Activated naive CD8-positive, alpha-beta T cell treated with anti-CD3 and anti-CD28 coated beads, Interleukin-2, amount 10 ng/mL, durations not matched to agents 7 days and 5 days (primary cell): Measurements from ENCODE around the gene HOXC5. TPM values are rescaled to one million over a fixed set of nuclear protein-coding genes. Genes with fewer than 3 reads are reported as not detected.
A peak's percentile ranks its signal among the peaks of the same experiment; 100 is the strongest.

Source experiments
- ATAC-seq: fragments of 150-1000 bp; cut with Tn5 transposase; one replicate; pipeline ENCODE4 v1.10.0; 2021; ENCODE audit warnings: low read depth, moderate library complexity
- POLR2A ChIA-PET: fragments of 350-600 bp; sonication (Branson Sonifier 250); formaldehyde crosslinking; loops from one replicate; lab custom pipeline; 2021; ENCODE audit warnings: antibody characterized with exemption; lab: Charles Lee
- DNase-seq: peaks from one replicate; pipeline ENCODE4 v3.0.0; 2021
- H3K27ac Mint-ChIP-seq: one replicate; pipeline ENCODE4 v1.8.0; 2022; ENCODE audit warnings: mild to moderate bottlenecking, mixed read lengths
- H3K27me3 Mint-ChIP-seq: one replicate; pipeline ENCODE4 v1.8.0; 2022; ENCODE audit warnings: mild to moderate bottlenecking, moderate library complexity, mixed read lengths
- H3K36me3 Mint-ChIP-seq: one replicate; pipeline ENCODE4 v1.8.0; 2021; ENCODE audit warnings: mild to moderate bottlenecking, mixed read lengths
- H3K4me1 Mint-ChIP-seq: one replicate; pipeline ENCODE4 v1.8.0; 2021; ENCODE audit warnings: mixed read lengths
- H3K4me3 Mint-ChIP-seq: one replicate; pipeline ENCODE4 v1.8.0; 2022; ENCODE audit warnings: mild to moderate bottlenecking, moderate library complexity, mixed read lengths
- H3K9me3 Mint-ChIP-seq: one replicate; pipeline ENCODE4 v1.8.0; 2021; ENCODE audit warnings: mixed read lengths
- total RNA-seq, 2 experiments: library from RNA; stranded (reverse); gene quantifications; one replicate each; pipeline ENCODE4 v1.2.3, GENCODE V29; 2021

Gene HOXC5
- total RNA-seq, 2 experiments from 2014 or later: not detected

DNA sequence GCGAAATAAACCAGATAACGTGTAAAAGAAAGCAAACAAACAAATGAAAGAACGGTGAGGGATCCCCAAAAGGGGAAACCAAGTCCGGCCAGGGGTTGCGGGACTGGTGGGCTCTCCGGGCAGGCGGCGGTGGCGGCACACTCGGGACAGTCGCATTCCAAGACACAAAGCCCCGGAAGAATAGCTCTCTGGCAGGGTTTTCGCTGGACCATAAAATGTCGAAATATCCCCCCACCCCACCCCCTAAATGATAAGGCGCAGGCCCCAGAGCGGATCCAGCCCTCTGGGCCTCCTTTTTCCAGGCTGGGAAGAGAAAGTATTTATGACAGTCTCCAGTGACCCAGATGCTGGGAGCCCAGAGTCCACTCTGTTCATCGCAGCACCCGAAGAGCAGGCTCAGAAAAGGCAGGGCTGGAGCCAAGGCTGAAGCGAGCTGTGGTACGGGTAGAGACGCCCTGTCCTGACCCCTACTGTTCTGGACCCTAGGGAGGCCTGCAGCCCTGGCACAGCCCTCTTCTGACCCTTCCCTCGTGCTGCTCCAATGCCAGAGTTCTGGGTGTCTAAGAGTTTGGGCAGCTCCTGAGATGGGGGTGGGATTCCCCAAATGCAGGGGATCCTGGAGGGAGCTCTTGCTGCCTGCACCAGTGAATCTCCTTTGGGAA lies 26.2 kb upstream of the HOXC5 start:
- DNase-seq (no peak), ATAC-seq (no peak)
- Mint-ChIP-seq H3K27me3 (peaks cover 95% of the 10 kb centered on the region), H3K27ac (no peak overlapping the region), H3K4me3 (peak overlapping the region; percentile 81), H3K36me3 (no peaks in the 10 kb centered on the region), H3K4me1 (peaks cover 15% of the 10 kb centered on the region), H3K9me3 (no peaks in the 10 kb centered on the region)
- POLR2A ChIA-PET: interaction anchor here (0.9 to 1.2 kb wide), 2 partner anchors 10 to 201 kb away, joined by 3 read pairs; no protein-coding TSS in a partner anchor

DNA sequence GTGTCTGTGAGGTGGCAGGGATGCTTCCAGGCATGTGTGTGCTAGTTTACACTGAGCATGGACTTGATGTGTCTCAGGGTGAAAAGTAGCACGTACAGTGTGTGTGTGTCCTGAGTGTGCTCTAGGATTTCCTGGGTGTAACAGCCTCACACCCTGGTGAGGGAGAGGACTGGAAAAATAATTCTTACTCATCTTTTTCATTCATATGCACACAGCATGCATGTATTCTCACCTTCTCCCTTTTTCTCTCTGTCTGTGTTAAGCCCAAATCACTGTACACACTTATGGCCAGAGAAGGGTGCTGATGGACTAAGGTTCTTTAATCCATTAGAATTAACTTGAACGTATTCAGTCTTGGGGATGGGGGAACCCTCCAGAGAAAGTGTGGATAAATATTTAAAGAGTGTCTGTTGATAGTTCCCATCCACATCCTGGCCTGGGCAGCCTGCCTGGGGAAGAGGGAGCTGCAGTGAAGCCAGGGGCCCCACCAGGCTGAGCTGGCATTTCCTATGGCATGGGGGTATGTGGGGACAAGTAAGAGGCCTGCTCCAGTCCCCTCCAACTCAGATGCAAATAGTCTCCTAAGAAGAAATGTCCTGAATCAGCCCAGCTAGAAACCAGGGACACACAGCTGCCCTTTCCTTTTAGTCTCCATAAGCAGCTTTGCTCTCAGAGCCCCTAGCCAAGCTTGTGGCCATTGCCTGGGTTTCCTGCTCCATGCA lies 25.2 kb upstream of the HOXC5 start:
- ATAC-seq: no peak
- Mint-ChIP-seq H3K27me3 (peaks cover 95% of the 10 kb centered on the region), H3K36me3 (no peaks in the 10 kb centered on the region), H3K27ac (no peak overlapping the region), H3K9me3 (no peaks in the 10 kb centered on the region), H3K4me1 (peaks cover 12% of the 10 kb centered on the region), H3K4me3 (no peak overlapping the region)
- POLR2A ChIA-PET: no interaction called here
- DNase-seq: no peak

- POLR2A ChIA-PET: no interaction called here
- DNase-seq (no peak), ATAC-seq (no peak)
- no peaks in the 10 kb centered on the region for H3K9me3 Mint-ChIP-seq
- no peaks in the 10 kb centered on the region for H3K36me3 Mint-ChIP-seq
- H3K27me3 Mint-ChIP-seq: peaks cover 95% of the 10 kb centered on the region
- H3K4me3 Mint-ChIP-seq: no peak overlapping the region
- peaks cover 12% of the 10 kb centered on the region for H3K4me1 Mint-ChIP-seq
- H3K27ac Mint-ChIP-seq: no peak overlapping the region
Measured at GRCh38 chr12:54008260-54008552, 24.6 kb upstream of the HOXC5 start.

DNA sequence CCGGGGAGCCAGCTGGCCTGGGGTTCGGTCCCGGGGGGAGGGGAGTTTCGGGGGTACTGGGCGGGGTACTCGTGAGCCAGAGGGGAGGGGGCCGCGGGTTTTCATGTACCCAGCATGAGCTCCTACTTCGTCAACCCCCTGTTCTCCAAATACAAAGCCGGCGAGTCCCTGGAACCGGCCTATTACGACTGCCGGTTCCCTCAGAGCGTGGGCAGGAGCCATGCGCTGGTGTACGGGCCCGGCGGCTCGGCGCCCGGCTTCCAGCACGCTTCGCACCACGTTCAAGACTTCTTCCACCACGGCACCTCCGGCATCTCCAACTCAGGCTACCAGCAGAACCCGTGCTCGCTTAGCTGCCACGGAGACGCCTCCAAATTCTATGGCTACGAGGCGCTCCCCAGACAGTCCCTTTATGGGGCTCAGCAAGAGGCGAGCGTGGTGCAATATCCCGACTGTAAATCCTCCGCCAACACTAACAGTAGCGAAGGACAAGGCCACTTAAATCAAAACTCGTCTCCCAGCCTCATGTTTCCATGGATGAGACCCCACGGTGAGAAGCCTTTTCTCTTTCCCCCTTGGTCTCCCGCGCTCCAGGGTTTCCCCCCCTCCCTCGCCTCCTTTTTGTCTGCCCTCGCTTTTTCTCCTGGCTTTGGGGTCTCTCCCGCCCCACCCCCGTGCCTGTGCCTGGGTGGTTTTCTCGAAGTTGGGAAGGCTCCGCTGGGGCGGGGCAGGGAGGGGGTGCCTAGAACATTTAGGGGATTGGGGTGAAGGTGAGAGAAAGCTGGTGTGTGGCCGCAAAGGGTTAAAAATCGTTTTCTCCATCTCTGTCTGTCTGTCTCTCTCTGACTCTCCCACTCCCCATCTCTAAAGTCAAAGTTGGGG lies 23.4 kb upstream of the HOXC5 start:
- POLR2A ChIA-PET: interaction anchor here (0.6 to 1.2 kb wide), 5 partner anchors 8 to 278 kb away, joined by 3 to 6 read pairs (median 4); partner anchors contain the start of gene HOXC5
- no peaks in the 10 kb centered on the region for H3K36me3 Mint-ChIP-seq
- no peaks in the 10 kb centered on the region for H3K9me3 Mint-ChIP-seq
- peaks cover 95% of the 10 kb centered on the region for H3K27me3 Mint-ChIP-seq
- DNase-seq (no peak), ATAC-seq (no peak)
- H3K4me3 Mint-ChIP-seq: peak overlapping the region; percentile 24
- H3K4me1 Mint-ChIP-seq: peaks cover 13% of the 10 kb centered on the region
- no peak overlapping the region for H3K27ac Mint-ChIP-seq

GRCh38 chr12:54010053-54010971 lies 22.5 kb upstream of the HOXC5 start:
- H3K4me3 Mint-ChIP-seq: no peak overlapping the region
- peaks cover 96% of the 10 kb centered on the region for H3K27me3 Mint-ChIP-seq
- DNase-seq: no peak
- POLR2A ChIA-PET: no interaction called here
- H3K36me3 Mint-ChIP-seq: no peaks in the 10 kb centered on the region
- H3K9me3 Mint-ChIP-seq: no peaks in the 10 kb centered on the region
- peaks cover 14% of the 10 kb centered on the region for H3K4me1 Mint-ChIP-seq
- no peak for ATAC-seq
- no peak overlapping the region for H3K27ac Mint-ChIP-seq

- Mint-ChIP-seq H3K4me3 (no peak overlapping the region), H3K9me3 (no peaks in the 10 kb centered on the region), H3K4me1 (peaks cover 13% of the 10 kb centered on the region), H3K36me3 (no peaks in the 10 kb centered on the region), H3K27ac (no peak overlapping the region), H3K27me3 (peaks cover 96% of the 10 kb centered on the region)
- DNase-seq (no peak), ATAC-seq (no peak)
- POLR2A ChIA-PET: no interaction called here
Measured at GRCh38 chr12:54010972-54011664, 21.7 kb upstream of the HOXC5 start.

DNA sequence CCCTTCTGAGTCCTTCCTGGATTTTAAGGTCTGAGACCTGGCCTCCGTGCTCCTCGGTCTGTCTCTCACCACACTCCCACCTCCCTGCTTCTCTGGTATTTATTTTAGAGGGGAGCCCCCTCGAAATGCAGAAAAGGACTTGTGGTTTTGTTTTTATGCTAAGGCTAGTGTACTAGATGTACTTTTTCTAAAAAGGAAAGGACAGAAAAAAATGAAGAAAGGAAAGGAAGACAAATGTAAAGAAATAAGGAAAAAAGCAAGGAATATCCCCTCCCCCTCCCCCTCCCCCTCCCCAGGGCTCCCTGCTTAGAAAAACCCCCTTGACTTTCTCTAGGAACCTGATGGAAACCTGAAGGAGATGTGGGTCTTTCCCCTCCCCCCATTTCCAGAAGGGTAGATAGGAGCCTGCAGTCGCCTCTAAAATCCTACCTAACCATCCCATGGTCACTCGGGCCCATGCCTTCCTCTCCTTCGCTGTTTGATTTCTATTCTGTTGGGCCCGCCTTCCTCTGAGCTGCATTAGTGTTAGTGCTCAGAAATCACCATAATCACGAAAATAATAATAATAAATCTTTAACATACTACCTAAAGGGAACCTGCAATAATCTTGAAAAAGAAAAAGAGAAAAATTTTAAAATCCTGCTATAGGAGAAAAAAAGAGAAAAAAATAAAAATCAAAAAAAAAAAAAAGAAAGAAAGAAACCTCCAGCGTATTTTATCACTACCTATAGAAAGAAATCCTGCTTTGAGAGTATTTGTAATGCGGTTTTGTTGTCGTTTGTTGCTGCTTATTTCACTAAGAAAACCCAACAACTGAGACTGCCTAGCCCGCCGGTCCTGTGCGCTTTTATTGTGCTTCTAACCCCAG lies 21.0 kb upstream of the HOXC5 start:
- Mint-ChIP-seq H3K9me3 (no peaks in the 10 kb centered on the region), H3K4me3 (no peak overlapping the region), H3K4me1 (peaks cover 8% of the 10 kb centered on the region), H3K36me3 (no peaks in the 10 kb centered on the region), H3K27me3 (peaks cover 96% of the 10 kb centered on the region), H3K27ac (no peak overlapping the region)
- DNase-seq (no peak), ATAC-seq (no peak)
- POLR2A ChIA-PET: no interaction called here

GRCh38 chr12:54012631-54013409 lies 20.0 kb upstream of the HOXC5 start:
- H3K36me3 Mint-ChIP-seq: no peaks in the 10 kb centered on the region
- no peak overlapping the region for H3K4me3 Mint-ChIP-seq
- POLR2A ChIA-PET: no interaction called here
- DNase-seq (no peak), ATAC-seq (no peak)
- H3K9me3 Mint-ChIP-seq: no peaks in the 10 kb centered on the region
- H3K4me1 Mint-ChIP-seq: peaks cover 15% of the 10 kb centered on the region
- no peak overlapping the region for H3K27ac Mint-ChIP-seq
- H3K27me3 Mint-ChIP-seq: peaks cover 95% of the 10 kb centered on the region

DNA sequence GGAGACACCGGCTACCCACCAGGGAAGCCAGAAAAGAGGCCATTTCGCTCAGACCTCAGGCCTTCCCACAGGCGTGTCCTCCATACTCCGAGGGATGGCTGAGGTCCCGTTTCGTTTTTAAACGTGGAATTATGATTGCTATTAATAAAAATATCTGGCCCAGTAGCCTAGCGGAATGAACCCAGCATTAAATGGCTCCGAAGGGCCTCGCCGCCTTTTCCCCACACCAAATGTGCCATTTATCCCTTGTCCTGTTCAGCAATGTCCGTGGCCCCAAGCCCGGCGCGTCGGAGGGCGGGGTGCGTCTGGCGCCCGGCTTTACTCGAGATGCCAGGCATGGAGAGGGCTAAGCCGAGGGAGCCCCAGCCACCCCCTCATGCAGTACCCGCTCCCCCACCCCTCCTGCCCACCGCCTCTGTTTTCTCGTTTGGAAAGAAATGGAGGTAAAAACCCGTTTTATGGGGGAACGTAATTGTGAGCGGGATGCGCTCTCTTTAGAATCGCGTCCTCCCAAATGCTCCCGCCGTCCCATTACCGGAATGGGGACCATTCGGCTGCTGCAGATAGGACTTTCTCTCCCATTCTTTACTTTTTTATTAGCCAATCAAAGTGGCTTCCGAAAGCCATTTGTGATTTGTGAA lies 18.4 kb upstream of the HOXC5 start:
- Mint-ChIP-seq H3K36me3 (no peaks in the 10 kb centered on the region), H3K4me3 (peak overlapping the region; percentile 35), H3K9me3 (no peaks in the 10 kb centered on the region), H3K4me1 (peaks cover 13% of the 10 kb centered on the region), H3K27ac (no peak overlapping the region), H3K27me3 (peaks cover 85% of the 10 kb centered on the region)
- DNase-seq: no peak
- no peak for ATAC-seq
- POLR2A ChIA-PET: no interaction called here

DNA sequence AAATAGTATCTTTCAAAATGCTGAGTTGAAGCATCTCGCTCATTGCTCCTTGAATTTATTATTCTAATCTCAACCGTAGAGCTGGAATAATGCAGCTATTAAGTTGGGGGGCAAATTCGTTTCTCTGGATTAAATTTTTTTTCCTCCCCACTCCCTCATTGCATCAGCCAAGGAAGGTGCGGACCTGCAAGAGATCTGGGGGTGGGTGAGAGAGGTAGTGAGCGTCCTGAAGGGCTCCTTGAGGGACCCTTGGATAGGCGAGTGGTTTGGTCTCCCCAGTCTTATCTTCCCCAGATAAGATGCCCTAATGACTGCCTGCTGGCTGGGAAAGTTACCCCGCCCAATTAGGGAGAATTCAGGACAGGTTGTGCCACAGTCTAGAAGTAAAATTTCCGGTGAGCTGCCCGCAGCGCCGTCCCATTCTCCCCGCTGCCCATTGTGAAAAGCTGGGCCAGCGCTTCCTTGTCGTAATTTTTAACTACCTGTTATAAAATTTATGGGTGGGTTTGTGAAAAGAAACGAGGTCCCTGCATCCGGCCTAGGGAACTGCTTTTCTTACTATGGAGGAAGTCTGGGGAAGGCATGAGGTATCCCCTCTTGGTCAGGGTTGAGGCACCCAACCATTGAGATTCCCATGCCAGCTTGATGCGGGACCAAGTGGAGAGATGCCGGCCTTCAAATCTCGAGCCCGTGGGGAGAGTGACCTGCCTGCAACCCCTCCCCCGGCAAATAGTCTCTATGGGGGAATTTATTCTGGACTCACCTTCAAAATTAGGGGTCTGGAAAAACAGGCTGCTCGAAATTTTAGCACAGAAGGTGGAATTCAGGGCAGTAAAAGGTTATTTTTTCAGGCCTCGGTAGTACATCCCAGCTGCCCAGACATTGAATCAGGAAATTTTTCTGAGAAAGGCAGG lies 17.6 kb upstream of the HOXC5 start:
- Mint-ChIP-seq H3K27ac (no peak overlapping the region), H3K4me3 (no peak overlapping the region)
- POLR2A ChIA-PET: no interaction called here

More for the DNA sequence above, 17.6 kb upstream of the HOXC5 start:
- H3K36me3 Mint-ChIP-seq: no peaks in the 10 kb centered on the region
- ATAC-seq (no peak), DNase-seq (no peak)
- peaks cover 13% of the 10 kb centered on the region for H3K4me1 Mint-ChIP-seq
- peaks cover 82% of the 10 kb centered on the region for H3K27me3 Mint-ChIP-seq
- H3K9me3 Mint-ChIP-seq: no peaks in the 10 kb centered on the region
